Endometrial microvascular endothelial cells (primary cell): ENCODE measurements around the gene CKB. TPM values are rescaled to one million over a fixed set of nuclear protein-coding genes. Genes with fewer than 3 reads are reported as not detected.
"Not testable (repeated sequence)": the region's sequence is repeated elsewhere in the genome, so short reads cannot be mapped to it uniquely, and the experiment has no call there.

ENCODE experiments used
- in situ Hi-C: cut with HindIII; loops from 2 replicates; pipeline ENCODE4 v1.10.0; 2017; ENCODE audit warnings: low sequenced_read_pairs, low pct_unique_long_range_greater_than_20kb; ENCODE audit errors: inconsistent ontology term
- total RNA-seq: library from RNA; depleted of rRNA; stranded (reverse); fragments of >200 nt; gene quantifications from one replicate; pipeline ENCODE4 v1.2.3, GENCODE V29; 2015; ENCODE audit errors: inconsistent ontology term

The CKB gene
- total RNA-seq, 1 donor from 2014 or later, result not detected

DNA sequence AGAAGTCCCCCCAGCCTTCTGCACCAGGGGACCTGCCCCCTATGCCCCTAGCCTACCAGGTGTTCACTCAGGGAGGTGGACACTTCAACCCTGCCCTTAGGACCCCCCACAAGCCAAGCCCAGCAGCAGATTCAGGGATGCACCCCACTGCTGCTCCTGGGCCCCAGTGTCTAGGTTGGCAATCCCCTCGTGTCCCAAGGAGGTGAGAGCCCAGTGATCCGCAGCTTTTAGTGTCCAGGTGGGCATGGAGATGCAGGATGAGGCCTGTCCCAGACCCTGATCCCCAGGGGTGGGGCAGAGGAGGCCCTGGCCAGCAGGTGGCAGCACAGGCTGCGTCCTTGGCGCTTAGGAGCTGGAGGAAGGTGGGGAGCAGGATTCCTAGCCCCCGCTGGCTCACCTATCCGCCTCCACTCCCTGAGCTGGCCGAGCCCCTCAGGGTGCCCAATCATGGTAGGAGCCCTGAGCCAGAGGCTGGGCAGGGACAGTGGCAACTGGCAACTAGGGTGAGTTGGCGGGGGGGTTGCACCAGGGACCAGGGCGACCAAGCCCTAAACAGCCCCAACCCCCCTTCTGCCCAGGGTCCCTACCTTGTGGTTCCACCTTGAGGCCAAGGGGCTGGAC lies 4.1 kb downstream of the CKB start:
- in situ Hi-C loops, result no loop called here

GRCh38 chr14:103517721-103518421 lies 4.8 kb downstream of the CKB start:
- in situ Hi-C loops, result no loop called here

DNA sequence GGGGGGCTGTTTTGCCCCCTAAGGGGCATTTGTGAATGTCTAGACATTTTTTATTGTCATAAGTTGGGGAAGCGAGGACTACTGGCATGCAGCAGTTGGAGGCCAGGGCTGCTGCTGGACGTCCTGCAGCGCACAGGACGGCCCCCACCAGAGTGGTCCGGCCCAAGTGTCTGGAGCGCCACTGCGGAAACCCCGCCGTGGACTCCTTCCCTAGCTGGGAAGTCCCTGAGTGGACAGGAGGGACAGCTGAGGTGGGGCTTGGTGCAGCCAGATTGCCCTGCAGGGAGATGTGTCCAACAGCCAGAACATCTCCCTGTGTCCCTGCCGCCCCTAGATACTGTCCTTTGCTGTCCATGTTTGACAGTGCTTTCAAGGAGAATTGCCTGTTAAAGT lies 5.5 kb downstream of the CKB start:
- in situ Hi-C loops, result no loop called here

- in situ Hi-C loops, result no loop called here
Measured at GRCh38 chr14:103516426-103517173, 6.0 kb downstream of the CKB start.

DNA sequence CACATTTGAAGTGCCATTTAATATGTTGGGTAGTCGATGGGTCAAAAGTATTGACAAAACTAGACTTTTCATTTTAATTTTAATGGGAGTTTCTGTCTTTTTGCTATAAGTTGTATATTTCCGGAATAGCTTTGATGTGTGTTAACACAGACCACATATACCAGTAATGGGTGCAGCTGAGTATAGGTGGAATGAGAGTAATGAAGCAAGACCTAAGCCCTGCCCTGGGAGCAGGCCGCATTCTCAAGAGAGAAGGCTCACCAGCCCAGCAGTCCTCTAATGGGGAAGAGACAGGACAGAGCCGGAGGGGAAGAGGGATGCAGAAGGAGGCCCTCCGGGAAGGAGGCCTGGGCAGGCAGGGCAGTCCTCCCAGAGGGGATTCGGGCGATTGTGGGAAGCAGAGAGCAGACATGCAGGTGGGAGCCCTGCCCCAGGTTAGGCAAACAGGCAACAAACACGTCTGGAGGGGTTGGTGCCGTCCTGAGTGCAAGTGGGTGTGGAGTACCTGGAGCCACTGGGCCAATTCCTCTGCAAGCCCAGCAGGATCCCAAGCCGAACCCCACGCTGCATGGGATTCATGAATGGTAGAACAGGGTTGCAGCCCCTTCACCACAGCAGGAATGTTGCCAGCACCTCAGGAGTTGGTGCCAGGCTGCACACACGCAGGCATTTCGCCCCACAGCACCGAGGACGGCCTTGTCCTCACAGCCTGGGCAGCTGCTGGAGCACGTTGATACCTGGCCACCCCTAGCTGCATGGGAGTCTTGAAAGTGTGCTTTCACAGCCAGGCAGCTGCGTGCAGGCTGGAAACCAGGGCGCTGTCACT lies 7.8 kb downstream of the CKB start:
- in situ Hi-C loops, result no loop called here

- in situ Hi-C loops, result no loop called here
Measured at GRCh38 chr14:103512701-103513611, 9.7 kb downstream of the CKB start.

GRCh38 chr14:103512180-103512579 lies 10.4 kb downstream of the CKB start:
- in situ Hi-C loops, result not testable (repeated sequence)

DNA sequence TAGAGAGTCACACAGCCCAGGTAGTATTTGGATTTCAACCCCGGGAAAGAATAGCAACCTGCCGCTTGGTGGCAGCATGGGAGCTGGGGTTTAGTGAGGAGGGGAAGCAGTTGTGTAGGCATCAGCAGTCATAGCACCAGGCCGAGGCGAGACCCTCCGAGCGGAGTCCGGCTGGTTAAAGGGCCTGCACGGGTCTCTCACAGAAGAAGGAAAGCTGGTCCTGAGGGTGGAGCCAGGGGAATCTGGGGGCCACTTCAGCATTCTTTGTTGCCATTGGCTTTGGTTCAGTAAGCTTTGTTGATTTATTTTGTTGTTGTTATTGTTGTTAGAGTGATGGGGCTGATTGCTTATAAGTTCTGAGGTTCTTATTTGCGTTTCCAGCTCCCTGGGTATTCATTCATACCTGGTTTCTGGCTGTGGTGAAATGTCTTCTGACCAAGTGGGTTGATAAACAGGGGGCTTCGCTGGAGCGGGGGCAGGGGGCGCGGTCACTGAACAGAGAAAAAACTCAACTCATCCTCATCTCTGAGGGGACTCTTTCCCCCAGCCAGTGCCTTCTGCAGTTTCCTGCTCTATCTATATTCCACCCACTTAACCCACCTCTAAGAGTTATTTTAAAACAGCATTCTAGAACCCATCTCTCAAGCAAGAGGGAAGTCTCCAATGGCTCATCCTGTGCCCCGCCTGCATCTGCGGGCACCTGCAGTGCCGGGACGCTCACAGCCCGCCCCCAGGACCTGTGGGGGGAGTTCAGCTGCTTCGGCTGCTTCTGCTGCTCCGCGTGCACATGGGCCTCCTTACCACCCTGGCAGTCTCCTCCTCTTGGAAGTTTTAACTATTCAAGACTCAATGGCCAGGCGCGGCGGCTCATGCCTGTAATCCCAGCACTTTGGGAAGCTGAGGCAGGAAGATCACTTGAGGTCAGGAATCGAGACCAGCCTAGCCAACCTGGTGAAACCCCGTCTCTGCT lies 11.6 kb downstream of the CKB start:
- in situ Hi-C loops, result no loop called here

DNA sequence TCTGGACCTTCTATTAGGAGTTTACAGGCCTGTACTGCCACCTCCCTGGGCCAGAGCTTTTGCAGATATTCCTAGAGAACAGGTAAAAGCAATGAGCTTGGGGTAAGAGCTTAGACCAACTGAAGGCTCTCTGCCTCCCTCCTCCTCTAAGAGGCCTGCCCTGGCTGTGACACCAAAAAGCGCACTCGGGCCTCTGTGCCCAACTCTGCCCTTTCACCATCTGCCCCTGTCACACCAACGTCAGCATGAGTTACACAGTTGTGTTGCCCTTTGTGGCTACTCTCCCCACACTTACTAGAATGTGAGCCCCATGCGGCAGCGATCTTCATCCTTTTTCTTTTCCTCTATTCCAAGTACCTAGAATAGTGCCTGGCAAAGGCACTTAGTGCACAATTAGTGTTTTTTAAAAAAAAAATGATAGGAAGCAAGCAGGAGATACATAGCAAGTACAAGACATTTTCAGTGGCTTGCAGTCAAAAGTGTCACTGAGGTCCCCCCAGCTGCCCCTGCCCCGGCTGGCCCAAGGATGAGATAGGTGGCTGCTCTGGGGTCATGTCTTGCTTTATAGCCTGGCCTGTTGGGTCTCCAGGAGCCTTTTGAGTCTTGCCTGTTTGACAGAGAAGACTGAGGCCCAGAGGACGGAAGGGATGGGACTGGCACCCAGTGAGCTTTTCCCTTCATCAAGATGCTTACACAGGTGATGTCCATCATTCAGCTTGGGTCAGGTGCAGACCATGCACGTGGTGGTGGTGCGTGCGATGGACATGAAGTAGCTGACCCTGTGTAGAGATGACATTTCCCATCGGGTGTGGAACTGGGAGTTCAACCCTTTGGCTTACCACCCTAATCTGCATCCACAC lies 12.5 kb downstream of the CKB start:
- in situ Hi-C loops, result no loop called here

DNA sequence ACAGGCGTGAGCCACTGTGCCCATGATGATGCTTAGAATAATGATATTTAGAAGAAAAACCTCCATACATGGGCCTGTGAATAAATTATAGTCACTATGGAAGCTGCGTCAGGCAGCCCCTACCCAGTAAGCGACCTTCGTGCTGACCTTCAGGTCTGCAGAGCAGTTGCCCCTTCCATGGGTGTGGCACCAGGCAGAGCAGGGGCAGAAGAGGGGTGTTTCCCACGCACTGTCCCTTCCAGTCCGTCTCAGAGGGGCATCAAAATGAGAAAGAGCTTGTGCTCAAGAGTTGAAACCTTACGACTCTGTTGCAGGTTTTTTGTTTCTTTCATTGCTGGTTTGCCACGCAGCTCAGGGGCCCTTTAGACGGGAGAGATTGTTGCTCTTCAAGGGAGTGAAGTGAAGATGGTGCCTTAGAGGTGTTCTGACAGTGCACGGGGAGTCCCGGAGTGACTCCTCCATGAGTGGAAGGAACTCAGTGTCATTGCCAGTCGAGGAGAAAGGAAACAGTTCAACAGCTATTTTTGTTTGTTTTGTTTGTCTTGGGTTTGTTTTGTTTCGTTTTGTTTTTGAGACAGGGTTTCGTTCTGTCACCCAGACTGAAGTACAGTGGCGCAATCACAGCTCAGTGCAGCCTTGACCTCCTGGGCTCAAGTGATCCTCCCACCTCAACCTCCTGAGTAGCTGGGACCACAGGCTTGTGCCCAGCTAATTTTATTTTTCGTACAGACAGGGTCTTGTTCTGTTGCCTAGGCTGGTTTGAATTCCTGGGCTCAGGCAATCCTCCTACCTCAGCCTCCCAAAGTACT lies 13.9 kb downstream of the CKB start:
- in situ Hi-C loops, result no loop called here

DNA sequence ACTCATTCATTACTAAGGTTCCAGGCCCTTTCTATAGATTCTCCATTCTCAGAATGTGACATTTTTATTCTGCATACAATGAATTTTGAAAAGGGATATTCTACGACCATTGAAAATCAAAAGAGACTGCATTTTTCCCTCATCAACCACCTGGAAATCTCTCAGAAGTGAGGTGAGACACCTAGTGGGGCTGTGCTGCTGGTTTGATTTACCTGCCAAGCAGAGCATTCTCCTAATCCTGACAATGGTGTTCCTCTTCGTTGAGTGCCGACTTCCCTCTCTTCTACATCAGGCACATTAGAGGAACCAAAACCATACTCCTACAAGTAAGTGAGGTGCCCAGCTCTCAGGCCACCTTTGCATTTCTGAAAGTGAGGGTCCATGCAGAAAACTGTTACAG lies 14.9 kb downstream of the CKB start:
- in situ Hi-C loops, result no loop called here

GRCh38 chr14:103504991-103505565 lies 17.6 kb downstream of the CKB start:
- in situ Hi-C loops, result no loop called here

DNA sequence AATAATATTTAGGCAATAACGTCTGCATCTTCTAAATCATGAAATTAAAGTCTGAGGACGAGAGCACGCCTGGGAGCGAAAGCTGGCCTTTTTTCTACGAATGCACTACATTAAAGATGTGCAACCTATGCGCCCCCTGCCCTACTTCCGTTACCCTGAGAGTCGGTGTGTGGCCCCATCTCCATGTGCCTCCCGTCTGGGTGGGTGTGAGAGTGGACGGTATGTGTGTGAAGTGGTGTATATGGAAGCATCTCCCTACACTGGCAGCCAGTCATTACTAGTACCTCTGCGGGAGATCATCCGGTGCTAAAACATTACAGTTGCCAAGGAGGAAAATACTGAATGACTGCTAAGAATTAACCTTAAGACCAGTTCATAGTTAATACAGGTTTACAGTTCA lies 19.3 kb downstream of the CKB start:
- in situ Hi-C loops, result no loop called here

- in situ Hi-C loops, result no loop called here
Measured at GRCh38 chr14:103502877-103503276, 19.8 kb downstream of the CKB start.

GRCh38 chr14:103501921-103502669 lies 20.5 kb downstream of the CKB start:
- in situ Hi-C loops, result no loop called here
